ENCODE measurements around the gene CCT8.
"Not testable (repeated sequence)": the region's sequence is repeated elsewhere in the genome, so short reads cannot be mapped to it uniquely, and the experiment has no call there.

The CCT8 gene

GRCh38 chr21:29078869-29079767 lies 5.7 kb upstream of the CCT8 start:
- peak in 3 of 10 donors; percentile 19 to 24 (median 23) for DNase-seq
- intact Hi-C loops (cut with DNase I) = no loop called here

- no peak for DNase-seq
- intact Hi-C loops (cut with DNase I) = no loop called here
These were observed 4.2 kb upstream of the CCT8 start for GRCh38 chr21:29077651-29078090.

GRCh38 chr21:29076731-29077640 lies 3.5 kb upstream of the CCT8 start:
- peak in 6 of 10 donors; percentile 20 to 89 (median 44) for DNase-seq
- intact Hi-C loops (cut with DNase I) = not testable (repeated sequence)

GRCh38 chr21:29075706-29076466 lies 2.4 kb upstream of the CCT8 start:
- DNase-seq = no peak
- intact Hi-C loops (cut with DNase I) = no loop called here

- no peak for DNase-seq
- intact Hi-C loops (cut with DNase I) = loop anchor here (5.0 kb wide), 1 partner anchor 223 kb away; the partner anchor contains the start of gene BACH1
These were observed 1.3 kb upstream of the CCT8 start for GRCh38 chr21:29074783-29075182.

- DNase-seq = no peak
- intact Hi-C loops (cut with DNase I) = loop anchor here (5.0 kb wide), 1 partner anchor 223 kb away; the partner anchor contains the start of gene BACH1
These were observed 544 bp upstream of the CCT8 start for GRCh38 chr21:29074007-29074376.

GRCh38 chr21:29072873-29073221 lies 601 bp downstream of the CCT8 start:
- intact Hi-C loops (cut with DNase I) = loop anchor here (2.0 to 5.0 kb wide), 2 partner anchors 48 to 224 kb away; partner anchors contain the start of genes BACH1 and USP16
- no peak for DNase-seq

GRCh38 chr21:29064850-29065481 lies 8.5 kb downstream of the CCT8 start:
- intact Hi-C loops (cut with DNase I) = no loop called here
- DNase-seq = no peak

- intact Hi-C loops (cut with DNase I) = no loop called here
- DNase-seq = no peak
These were observed 16.9 kb downstream of the CCT8 start for GRCh38 chr21:29056538-29057050.

GRCh38 chr21:29056005-29056404 lies 17.4 kb downstream of the CCT8 start:
- no peak for DNase-seq
- intact Hi-C loops (cut with DNase I) = no loop called here

GRCh38 chr21:29055080-29055479 lies 18.4 kb downstream of the CCT8 start:
- no peak for DNase-seq
- intact Hi-C loops (cut with DNase I) = no loop called here

GRCh38 chr21:29053656-29054055 lies 19.8 kb downstream of the CCT8 start:
- DNase-seq = no peak
- intact Hi-C loops (cut with DNase I) = no loop called here

- DNase-seq = no peak
- intact Hi-C loops (cut with DNase I) = no loop called here
These were observed 20.4 kb downstream of the CCT8 start for GRCh38 chr21:29053011-29053553.

- DNase-seq = no peak
- intact Hi-C loops (cut with DNase I) = no loop called here
These were observed 21.2 kb downstream of the CCT8 start for GRCh38 chr21:29052224-29052623.

- no peak for DNase-seq
- intact Hi-C loops (cut with DNase I) = no loop called here
These were observed 38.8 kb downstream of the CCT8 start for GRCh38 chr21:29034678-29035077.

- intact Hi-C loops (cut with DNase I) = no loop called here
These were observed 39.6 kb downstream of the CCT8 start for GRCh38 chr21:29033871-29034270.

GRCh38 chr21:29033301-29033700 lies 40.1 kb downstream of the CCT8 start:
- intact Hi-C loops (cut with DNase I) = no loop called here
- no peak for DNase-seq

More at GRCh38 chr21:29033871-29034270, 39.6 kb downstream of the CCT8 start:
- DNase-seq = no peak

- intact Hi-C loops (cut with DNase I) = no loop called here
- no peak for DNase-seq
These were observed 42.5 kb downstream of the CCT8 start for GRCh38 chr21:29030909-29031308.

GRCh38 chr21:29029524-29029923 lies 43.9 kb downstream of the CCT8 start:
- no peak for DNase-seq
- intact Hi-C loops (cut with DNase I) = no loop called here
